HEK293T (cell line): Measurements from ENCODE around the gene SORBS1.

ENCODE experiments used
- CTCF ChIA-PET: fragments of 350-600 bp; formaldehyde crosslinking; extraction: SDS; loops from one replicate; lab custom pipeline; 2021; ENCODE audit warnings: antibody characterized with exemption, inconsistent platforms; lab: Yijun Ruan, JAX
- POLR2A ChIA-PET: fragments of 350-600 bp; formaldehyde crosslinking; extraction: SDS; loops from one replicate; lab custom pipeline; 2020; ENCODE audit warnings: antibody characterized with exemption, inconsistent platforms; lab: Yijun Ruan, JAX
- DNase-seq: peaks from one replicate; pipeline ENCODE4 v3.0.0; 2012; ENCODE audit warnings: mixed read lengths; ENCODE audit errors: extremely low spot score
- ARNT ChIP-seq: fragments of 450-650 bp; IDR thresholded peaks from 2 replicates; pipeline ENCODE4 v1.6.1; 2017; ENCODE audit warnings: mild to moderate bottlenecking
- BHLHE40 ChIP-seq: fragments of 450-650 bp; IDR thresholded peaks from 2 replicates; pipeline ENCODE4 v1.6.1; 2016; ENCODE audit warnings: mild to moderate bottlenecking, moderate library complexity, borderline replicate concordance
- CTBP1 ChIP-seq: fragments of 450-650 bp; IDR thresholded peaks from 2 replicates; pipeline ENCODE4 v1.6.1; 2016; ENCODE audit warnings: borderline replicate concordance
- ELF4 ChIP-seq: fragments of 450-650 bp; IDR thresholded peaks from 2 replicates; pipeline ENCODE4 v1.6.1; 2017; ENCODE audit warnings: antibody characterized with exemption
- FOXA1 ChIP-seq: fragments of 450-650 bp; IDR thresholded peaks from 2 replicates; pipeline ENCODE4 v1.6.1; 2016; ENCODE audit warnings: mild to moderate bottlenecking
- FOXK2 ChIP-seq: fragments of 450-650 bp; IDR thresholded peaks from 2 replicates; pipeline ENCODE4 v1.6.1; 2016; ENCODE audit warnings: mild to moderate bottlenecking
- FOXM1 ChIP-seq: fragments of 450-650 bp; IDR thresholded peaks from 2 replicates; pipeline ENCODE4 v1.6.1; 2017; ENCODE audit warnings: mild to moderate bottlenecking, borderline replicate concordance
- HDGF ChIP-seq: fragments of 450-650 bp; IDR thresholded peaks from 2 replicates; pipeline ENCODE4 v1.6.1; 2017; ENCODE audit warnings: antibody characterized with exemption, borderline replicate concordance
- L3MBTL2 ChIP-seq: fragments of 450-650 bp; conservative IDR thresholded peaks from 2 replicates; pipeline ENCODE4 v1.6.1; 2016; ENCODE audit warnings: mild to moderate bottlenecking
- LEF1 ChIP-seq: fragments of 450-650 bp; IDR thresholded peaks from 2 replicates; pipeline ENCODE4 v1.6.1; 2017; ENCODE audit warnings: mild to moderate bottlenecking, borderline replicate concordance
- NFRKB ChIP-seq: fragments of 450-650 bp; IDR thresholded peaks from 2 replicates; pipeline ENCODE4 v1.6.1; 2016; ENCODE audit warnings: mild to moderate bottlenecking, moderate library complexity
- SP1 ChIP-seq: fragments of 450-650 bp; IDR thresholded peaks from 2 replicates; pipeline ENCODE4 v1.6.1; 2017
- SUZ12 ChIP-seq: fragments of 450-650 bp; IDR thresholded peaks from 2 replicates; pipeline ENCODE4 v1.6.1; 2016; ENCODE audit warnings: mild to moderate bottlenecking
- TARDBP ChIP-seq: fragments of 450-650 bp; IDR thresholded peaks from 2 replicates; pipeline ENCODE4 v1.6.1; 2016
- ZNF384 ChIP-seq: fragments of 450-650 bp; IDR thresholded peaks from 2 replicates; pipeline ENCODE4 v1.6.1; 2016
- TF ChIP-seq, protein P1 (sequence below): fragments of 450-650 bp; IDR thresholded peaks from 2 replicates; pipeline ENCODE4 v1.6.1; 2016

SORBS1 gene

DNA sequence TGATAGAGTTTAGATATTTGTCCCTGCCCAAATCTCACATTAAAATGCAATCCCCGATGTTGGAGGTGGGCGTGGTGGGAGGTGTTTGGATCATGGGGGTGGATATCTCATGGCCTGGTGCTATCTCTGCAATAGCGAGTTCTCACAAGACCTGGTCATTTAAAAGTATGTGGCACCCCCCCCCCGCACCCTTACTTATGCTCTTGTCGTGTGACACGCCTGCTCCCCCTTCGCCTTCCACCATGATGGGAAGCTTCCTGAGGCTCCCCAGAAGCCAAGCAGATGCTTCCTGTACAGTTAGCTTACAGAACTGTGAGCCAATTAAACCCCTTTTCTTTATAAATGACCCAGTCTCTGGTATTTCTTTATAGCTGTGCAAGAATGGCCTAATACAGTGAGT lies 118.8 kb downstream of the SORBS1 start:
- ChIA-PET POLR2A (no interaction called here), CTCF (interaction anchor here (1.5 kb wide), 1 partner anchor 68 kb away, joined by 9 read pairs; no protein-coding TSS in a partner anchor)
- no peak for DNase-seq
- TF ChIP-seq HDGF = no peak
- TF ChIP-seq SP1 = no peak
- no peak for TF ChIP-seq CTBP1
- TF ChIP-seq SUZ12 = no peak
- no peak for TF ChIP-seq NFRKB
- TF ChIP-seq LEF1 = no peak
- no peak for TF ChIP-seq ZNF384
- TF ChIP-seq FOXM1 = no peak
- no peak for TF ChIP-seq FOXA1
- TF ChIP-seq BHLHE40 = no peak
- no peak for TF ChIP-seq ELF4
- TF ChIP-seq L3MBTL2 = no peak
- TF ChIP-seq, protein P1, sequence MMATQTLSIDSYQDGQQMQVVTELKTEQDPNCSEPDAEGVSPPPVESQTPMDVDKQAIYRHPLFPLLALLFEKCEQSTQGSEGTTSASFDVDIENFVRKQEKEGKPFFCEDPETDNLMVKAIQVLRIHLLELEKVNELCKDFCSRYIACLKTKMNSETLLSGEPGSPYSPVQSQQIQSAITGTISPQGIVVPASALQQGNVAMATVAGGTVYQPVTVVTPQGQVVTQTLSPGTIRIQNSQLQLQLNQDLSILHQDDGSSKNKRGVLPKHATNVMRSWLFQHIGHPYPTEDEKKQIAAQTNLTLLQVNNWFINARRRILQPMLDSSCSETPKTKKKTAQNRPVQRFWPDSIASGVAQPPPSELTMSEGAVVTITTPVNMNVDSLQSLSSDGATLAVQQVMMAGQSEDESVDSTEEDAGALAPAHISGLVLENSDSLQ = no peak
- no peak for TF ChIP-seq FOXK2
- TF ChIP-seq ARNT = no peak
- no peak for TF ChIP-seq TARDBP

DNA sequence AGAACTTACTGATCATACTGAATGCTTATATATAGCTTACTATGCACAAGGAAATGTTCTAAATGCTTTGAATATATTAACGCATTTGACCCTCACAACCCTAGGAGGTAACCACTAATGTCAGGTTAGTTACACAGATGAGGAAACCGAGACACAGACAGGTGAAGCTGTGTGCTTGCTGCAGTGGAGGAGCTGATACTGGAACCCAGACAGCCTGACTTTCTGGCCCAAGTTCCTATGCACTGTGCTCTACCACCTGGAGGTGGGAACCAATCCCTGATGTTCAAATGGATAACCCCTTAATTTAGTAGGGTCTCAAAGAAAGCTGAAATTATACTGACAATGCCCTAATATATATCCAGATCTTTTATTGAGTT lies 119.6 kb downstream of the SORBS1 start:
- TF ChIP-seq FOXK2 = no peak
- TF ChIP-seq SUZ12 = no peak
- TF ChIP-seq NFRKB = no peak
- no peak for TF ChIP-seq ARNT
- no peak for TF ChIP-seq SP1
- no peak for TF ChIP-seq TARDBP
- TF ChIP-seq HDGF = no peak
- TF ChIP-seq, protein P1 = no peak
- TF ChIP-seq LEF1 = no peak
- TF ChIP-seq CTBP1 = no peak
- CTCF ChIA-PET = no interaction called here
- DNase-seq = no peak
- POLR2A ChIA-PET = no interaction called here

DNA sequence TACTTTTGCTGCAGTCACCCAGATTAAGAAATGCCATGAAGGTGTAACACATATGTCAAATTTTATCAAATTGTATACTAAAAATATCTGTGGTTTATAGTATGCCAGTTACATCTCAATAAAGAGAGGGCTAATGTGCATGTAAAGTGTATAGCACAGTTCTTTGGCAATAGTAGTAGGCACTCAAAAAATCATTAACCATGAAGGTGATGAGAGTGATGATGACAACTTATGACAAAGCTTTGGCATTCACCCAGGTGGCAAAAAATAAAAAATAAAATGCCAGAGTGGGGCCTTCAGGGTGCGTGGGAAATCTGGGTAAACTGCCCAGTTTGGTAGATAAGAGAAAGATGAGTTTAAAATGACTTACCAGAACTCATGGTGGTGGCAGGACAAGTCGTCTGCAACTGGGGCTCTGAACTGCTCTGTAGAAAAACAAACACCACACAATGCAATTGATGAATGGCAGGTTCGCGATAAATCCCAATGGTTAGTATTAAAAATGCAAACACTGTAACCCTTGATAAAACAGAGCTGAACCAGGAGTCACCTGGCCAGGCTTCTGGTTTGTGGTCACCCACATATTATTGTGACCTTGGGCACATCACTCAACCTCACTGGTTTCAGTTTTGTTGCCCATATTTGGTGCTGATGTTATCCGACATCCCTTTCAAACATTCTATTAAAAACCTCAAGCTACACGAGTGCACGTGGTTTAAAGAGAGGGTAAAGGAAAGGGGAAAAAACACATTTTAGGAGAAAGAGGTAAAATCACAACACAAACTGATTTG lies 120.2 kb downstream of the SORBS1 start:
- TF ChIP-seq L3MBTL2 = no peak
- no peak for TF ChIP-seq LEF1
- no peak for TF ChIP-seq HDGF
- TF ChIP-seq BHLHE40 = no peak
- no peak for TF ChIP-seq ELF4
- no peak for TF ChIP-seq SP1
- no peak for TF ChIP-seq TARDBP
- TF ChIP-seq FOXK2 = no peak
- TF ChIP-seq ARNT = no peak
- TF ChIP-seq, protein P1 = no peak
- TF ChIP-seq NFRKB = no peak
- no peak for TF ChIP-seq ZNF384
- no peak for TF ChIP-seq FOXM1
- no peak for TF ChIP-seq SUZ12
- no peak for TF ChIP-seq CTBP1
- TF ChIP-seq FOXA1 = no peak
- ChIA-PET CTCF (no interaction called here), POLR2A (no interaction called here)
- DNase-seq = no peak

DNA sequence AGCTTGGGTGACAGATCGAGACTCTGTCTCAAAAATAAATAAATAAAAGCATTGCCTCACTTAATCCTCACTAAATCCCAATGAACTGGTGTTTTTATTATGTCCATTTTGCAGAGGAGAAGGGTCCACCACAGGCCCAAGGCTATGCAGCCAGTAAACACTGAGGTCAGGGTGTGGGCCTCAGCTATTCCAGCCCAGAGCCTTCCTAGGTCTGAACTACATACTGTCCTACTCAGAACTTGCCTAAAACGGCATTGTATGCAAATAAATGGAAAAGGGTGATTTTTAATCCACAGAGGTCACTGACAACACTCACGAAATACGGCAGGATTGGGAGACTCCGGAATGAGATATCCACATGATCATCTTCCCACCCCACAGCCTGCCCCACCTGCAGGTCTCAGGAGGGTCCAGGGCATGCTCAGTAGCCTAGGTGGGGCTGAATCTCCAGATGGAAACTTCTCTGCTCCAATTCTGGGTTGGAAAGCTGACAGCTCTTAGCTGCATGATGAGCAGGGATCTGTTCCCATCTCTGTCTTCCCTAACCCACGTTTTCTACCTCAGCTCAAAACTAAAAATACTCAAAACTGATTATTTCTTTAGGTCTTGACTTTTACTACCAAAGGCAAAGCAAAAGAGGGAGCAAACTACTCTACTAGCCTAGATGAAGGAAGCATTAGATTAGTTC lies 121.0 kb downstream of the SORBS1 start:
- ChIA-PET CTCF (interaction anchor here (1.6 kb wide), 1 partner anchor 10 kb away, joined by 9 read pairs; no protein-coding TSS in a partner anchor), POLR2A (no interaction called here)
- TF ChIP-seq FOXM1 (no peak), LEF1 (no peak), HDGF (no peak), ZNF384 (no peak), CTBP1 (no peak), NFRKB (no peak), BHLHE40 (no peak), ELF4 (no peak), FOXA1 (no peak), L3MBTL2 (no peak), ARNT (no peak), SP1 (no peak), TARDBP (no peak), SUZ12 (no peak), FOXK2 (no peak)
- TF ChIP-seq, protein P1 = no peak
- no peak for DNase-seq

DNA sequence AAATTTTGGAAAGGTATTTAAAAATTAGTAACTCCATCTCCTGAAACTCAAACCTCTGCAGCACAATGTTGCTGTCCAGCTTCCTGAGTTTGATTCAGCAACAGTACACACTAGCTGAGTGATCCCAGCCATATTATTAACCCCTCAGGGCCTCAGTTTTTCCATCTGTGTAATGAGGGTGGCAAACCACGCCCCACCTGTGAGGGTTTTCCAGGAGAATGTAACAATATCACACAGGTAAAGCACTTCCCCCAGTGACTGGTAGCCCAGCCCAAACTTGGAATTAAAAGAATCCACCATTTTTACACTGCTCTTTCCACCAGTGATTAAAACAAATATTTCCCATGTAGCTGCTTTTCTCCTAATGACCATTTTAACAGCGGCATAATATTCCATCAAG lies 122.4 kb downstream of the SORBS1 start:
- DNase-seq = no peak
- ChIA-PET POLR2A (no interaction called here), CTCF (interaction anchor here (1.6 kb wide), 1 partner anchor 9 kb away, joined by 9 read pairs; no protein-coding TSS in a partner anchor)
- TF ChIP-seq ARNT = no peak
- no peak for TF ChIP-seq LEF1
- no peak for TF ChIP-seq BHLHE40
- TF ChIP-seq CTBP1 = no peak
- no peak for TF ChIP-seq L3MBTL2
- no peak for TF ChIP-seq ZNF384
- no peak for TF ChIP-seq FOXA1
- TF ChIP-seq SP1 = no peak
- TF ChIP-seq TARDBP = no peak
- TF ChIP-seq, protein P1 = no peak
- no peak for TF ChIP-seq HDGF
- TF ChIP-seq ELF4 = no peak
- no peak for TF ChIP-seq FOXM1
- TF ChIP-seq NFRKB = no peak
- TF ChIP-seq FOXK2 = no peak
- TF ChIP-seq SUZ12 = no peak
